Cerebellar nuclear complex (tissue), 1 donor: ENCODE data around the gene TPBGL.

ENCODE experiments used
- DNase-seq, 2 experiments: peaks; one replicate each; lab custom pipeline; 2025; lab: John Stamatoyannopoulos, UW

Gene TPBGL

DNA sequence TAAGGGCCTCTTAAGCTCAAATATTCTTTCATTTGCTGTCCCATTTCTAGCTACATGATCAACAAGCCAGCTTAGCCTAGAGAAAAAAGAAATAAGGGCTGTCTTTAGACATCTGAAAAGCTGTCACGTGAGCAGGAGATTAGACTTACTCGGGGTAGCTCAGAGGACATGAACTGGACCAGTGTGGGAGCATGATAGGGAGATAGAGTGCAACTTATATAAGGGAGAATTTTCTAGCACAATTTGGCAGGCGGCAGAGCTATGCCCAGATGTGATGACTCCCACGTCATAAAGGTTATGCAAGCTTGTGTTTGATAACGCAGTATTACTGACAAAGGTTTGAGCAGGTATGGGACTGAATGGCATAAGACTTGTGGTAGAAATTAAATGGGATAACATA, 28.2 kb upstream of the TPBGL start:
- DNase-seq: no peak

DNA sequence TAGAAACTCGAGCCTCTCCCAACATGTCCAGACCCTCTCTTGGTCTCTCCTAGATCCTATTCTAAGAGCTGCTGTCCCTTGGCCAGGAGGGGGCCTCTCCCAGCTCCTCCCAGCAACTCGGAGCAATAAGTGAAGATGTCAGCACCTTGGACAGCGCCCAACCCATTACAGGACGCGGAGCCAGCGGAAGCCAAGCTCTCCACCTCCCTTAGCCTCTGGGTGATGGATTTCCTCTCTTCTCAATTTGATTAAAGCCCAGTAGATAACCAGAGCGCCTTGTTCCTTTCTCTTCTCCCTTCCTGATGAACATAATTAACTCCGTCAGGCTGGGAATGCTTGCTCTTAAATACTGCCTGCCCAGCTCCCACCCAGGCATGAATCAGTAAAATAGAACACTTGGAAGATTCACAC, 26.2 kb upstream of the TPBGL start:
- no peak for DNase-seq

- DNase-seq: no peak
Measured at GRCh38 chr11:75214843-75215242, 25.7 kb upstream of the TPBGL start.

- DNase-seq: no peak
Measured at GRCh38 chr11:75219869-75220268, 20.7 kb upstream of the TPBGL start.

- DNase-seq: no peak
Measured at GRCh38 chr11:75223954-75224643, 16.5 kb upstream of the TPBGL start.

DNA sequence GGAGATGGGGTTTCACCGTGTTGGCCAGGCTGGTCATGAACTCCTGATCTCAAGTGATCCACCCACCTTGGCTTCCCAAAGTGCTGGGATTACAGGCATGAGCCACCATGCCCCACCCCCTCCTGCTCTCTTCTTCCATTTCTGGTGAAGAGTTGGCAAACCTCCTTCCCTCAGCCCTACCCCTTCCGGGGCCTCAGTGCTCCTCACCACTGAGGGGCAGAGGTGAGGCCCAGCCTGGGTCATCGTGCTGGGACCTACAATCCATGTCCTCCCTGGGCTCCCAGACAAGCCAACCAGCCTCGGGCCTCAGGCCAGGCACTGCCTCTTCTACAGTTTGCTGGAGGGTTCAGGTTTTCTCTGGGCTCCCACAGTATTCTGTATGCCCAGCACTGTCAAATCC, 14.8 kb upstream of the TPBGL start:
- DNase-seq: no peak

DNA sequence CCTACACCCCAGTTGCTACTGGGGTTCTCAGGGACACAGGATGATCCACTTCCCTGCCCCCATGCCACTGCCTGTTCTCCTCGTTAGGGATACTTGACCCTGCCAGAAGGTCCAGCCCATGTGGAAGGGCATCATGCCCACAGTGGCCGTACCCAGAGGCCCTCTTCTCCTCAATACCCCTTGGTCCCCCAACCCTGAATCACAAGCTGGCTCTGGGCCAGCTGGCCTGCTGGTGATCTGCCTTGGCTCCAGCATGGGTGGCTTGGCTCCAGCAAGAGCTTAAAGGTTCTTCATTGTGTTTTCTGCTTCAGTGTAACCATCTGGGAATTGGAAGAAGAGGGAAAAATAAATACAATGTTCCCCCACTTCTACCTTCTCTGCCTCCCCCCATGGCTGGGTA, 11.1 kb upstream of the TPBGL start:
- no peak for DNase-seq

DNA sequence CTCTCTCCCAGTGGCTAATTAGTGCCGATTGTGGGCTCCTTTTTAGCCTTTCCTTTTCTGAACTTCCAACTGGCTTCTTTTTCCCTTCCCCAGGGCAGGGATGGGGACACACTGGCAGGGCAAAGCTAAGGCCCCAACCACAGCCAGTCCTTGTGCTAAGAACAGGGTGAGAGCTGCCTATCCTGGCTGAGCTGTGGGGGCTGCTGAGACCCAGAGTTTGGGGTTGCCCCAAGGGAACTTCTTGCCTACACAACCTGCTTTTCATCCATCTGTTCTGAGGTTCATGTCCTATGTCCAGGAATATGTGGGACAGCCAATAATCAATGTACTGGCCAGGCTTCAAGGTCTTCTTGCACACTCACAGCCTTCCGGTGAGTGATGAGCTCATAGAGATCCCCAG, 10.0 kb upstream of the TPBGL start:
- DNase-seq: no peak

- DNase-seq: no peak
Measured at GRCh38 chr11:75233754-75234172, 6.8 kb upstream of the TPBGL start.

GRCh38 chr11:75236062-75236461, 4.5 kb upstream of the TPBGL start:
- no peak for DNase-seq

DNA sequence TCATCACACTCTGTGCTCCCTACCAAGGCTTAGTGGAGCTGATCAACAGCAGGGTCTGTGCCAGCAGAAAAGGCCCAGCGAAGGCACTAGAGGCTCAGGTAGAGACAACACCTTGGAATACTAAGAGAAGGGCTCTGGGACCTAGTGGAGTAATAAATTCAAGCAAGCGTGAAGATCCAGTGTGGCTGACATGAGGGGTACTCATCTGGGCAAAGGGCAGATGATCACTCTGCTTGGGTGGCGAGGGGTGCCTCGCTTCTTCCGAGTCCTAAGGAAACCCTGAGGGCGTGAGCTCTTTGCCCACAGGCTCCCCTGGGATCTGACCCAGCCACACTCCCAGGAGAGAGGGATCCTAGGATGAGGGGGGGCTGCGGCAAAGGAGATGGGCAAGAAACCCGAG, 3.5 kb upstream of the TPBGL start:
- no peak for DNase-seq

GRCh38 chr11:75238595-75239440, 1.8 kb upstream of the TPBGL start:
- no peak for DNase-seq

DNA sequence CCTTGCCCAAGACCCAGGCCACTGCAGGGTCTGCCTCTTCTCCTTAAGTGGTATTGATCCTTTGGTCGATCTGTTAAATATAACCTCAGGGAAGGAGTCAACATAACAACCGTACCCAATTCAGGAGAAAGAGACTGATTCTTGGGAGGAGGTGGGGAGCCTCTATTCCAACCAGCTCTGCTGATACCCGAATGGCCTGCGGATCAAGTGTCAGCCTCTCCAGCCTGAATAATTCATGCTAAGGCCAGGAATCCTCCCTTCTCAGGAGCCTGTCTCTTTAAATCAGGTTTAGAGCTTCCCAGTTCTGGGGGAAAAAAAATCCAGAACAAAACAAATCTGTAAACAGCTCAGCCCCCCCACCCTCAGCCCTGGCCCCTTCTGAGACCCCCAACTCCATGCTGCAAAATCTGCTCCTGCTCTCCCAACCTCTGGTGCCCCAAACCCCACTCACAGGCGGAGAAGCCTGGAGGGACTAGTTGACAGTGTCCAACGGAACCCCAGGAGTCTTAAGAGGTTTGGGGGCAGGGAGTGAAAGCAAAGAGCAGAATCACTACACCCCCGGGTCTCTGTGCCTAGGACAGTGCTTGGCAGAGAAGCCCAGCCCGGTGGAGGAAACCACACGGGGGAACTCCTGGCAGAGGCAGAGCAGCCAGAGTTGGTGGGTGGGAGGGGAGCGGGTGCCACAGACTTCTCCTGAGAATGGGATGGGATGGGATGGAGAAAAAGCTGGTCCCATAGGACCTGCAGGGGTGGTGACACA, 863 bp upstream of the TPBGL start:
- no peak for DNase-seq

GRCh38 chr11:75241036-75241905, 697 bp downstream of the TPBGL start:
- DNase-seq: no peak

- DNase-seq: no peak
Measured at GRCh38 chr11:75241906-75242644, 1.5 kb downstream of the TPBGL start.

DNA sequence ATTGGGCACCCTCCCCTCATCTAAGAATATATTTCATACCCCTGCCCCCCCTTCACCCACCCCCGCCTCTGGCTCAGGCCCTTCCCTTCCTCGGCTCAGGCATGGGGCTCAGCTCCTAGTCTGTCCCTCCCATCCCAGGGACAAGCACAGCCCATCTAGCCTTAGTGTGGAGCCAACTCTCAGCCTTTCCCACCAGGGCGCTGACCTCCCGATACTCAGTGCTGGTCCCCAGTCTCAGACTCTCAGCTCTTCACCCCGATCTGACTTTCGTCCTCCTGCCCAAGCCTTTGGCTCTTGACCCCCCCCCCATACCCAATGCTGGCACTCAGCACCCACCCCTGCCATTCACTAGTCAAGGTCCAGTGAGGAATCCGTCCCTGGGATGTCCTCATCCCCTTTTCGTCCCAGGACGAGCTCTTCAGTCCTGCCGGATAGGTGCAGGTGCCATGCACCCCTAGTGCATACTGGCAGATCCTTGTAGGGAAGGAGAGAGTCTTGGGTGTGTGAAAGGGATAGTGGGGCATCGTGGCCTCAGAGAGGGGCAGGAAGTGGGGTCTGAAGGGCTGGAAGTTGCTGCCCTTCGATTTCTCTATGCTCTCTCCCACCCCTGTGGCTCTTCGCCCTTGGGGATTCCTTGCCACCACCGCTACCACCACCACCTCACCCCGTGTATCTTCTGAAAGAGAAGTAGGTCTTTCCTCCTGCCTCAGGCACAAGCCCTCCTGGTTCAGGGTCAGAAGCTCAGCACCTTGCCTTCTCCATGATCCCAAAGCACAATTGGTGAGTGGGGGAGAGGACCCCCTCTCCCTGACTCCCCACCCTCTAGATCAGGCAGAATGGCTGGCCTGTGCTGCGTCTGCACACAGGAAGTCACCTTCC, 2.4 kb downstream of the TPBGL start:
- DNase-seq: no peak

DNA sequence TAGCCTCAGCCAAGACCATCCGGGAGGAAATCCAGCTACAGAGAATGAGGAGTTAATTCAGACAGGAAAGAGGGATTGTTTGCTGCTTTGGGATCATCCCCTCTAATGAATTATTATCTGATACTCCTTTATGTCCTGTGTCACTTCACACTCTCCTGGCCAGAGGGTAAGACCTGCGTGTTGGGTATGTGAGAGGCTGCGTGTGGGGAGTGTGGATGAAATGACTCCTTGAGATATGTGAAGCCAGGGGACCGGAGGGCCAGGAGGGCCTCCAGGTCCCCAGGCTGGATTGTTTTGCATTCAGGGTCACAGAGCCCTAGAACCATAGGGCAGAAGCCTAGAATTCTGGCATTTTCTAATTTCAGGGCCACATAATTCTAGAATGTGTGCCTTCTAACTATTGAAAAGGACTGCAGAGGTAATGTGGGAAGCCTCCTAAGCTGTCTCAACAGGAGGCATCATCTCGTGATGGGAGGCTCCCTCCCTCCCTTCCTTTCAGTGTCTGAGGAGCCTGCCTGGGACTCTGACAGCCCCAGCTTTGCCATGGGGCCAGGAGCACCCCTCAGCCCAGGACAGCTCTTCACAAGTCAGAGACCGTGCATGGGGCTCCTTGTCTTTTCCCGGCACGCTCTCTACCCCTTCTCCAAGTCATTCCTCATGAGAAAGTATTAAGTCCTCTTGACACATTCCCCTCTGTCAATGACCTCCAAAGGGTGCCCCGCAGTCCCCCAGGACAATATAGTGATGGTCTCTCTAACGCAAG, 3.7 kb downstream of the TPBGL start:
- DNase-seq: no peak

- no peak for DNase-seq
Measured at GRCh38 chr11:75245356-75246005, 4.9 kb downstream of the TPBGL start.
